ENCODE data around the gene ANKRD17.

The ANKRD17 gene

GRCh38 chr4:73037057-73037456 is 221.5 kb downstream of the ANKRD17 start:
- no peak for DNase-seq

GRCh38 chr4:73036123-73036522 is 222.5 kb downstream of the ANKRD17 start:
- no peak for DNase-seq

GRCh38 chr4:73034896-73035295 is 223.7 kb downstream of the ANKRD17 start:
- no peak for DNase-seq

- no peak for DNase-seq
Observed at GRCh38 chr4:73028621-73029020, 230.0 kb downstream of the ANKRD17 start.
